Activated CD8-positive, alpha-beta memory T cell treated with anti-CD3 and anti-CD28 coated beads, Interleukin-2, amount 50 U/mL, for 48 hours (primary cell): ENCODE results near the gene DHDH.

Experiments used
- DNase-seq: peaks from one replicate; pipeline ENCODE4 v3.0.0-alpha.2; 2020

The DHDH gene

GRCh38 chr19:48993175-48994034 lies 59.9 kb downstream of the DHDH start, which contains the start of the genes GYS1 and RUVBL2:
GYS1 (minus strand) TSS chr19:48993309; CDS start chr19:48993112, 197 bp downstream.
RUVBL2 (plus strand) TSS chr19:48993887; CDS start chr19:48993912, 25 bp downstream.
- DNase-seq = peak; percentile 99

DNA sequence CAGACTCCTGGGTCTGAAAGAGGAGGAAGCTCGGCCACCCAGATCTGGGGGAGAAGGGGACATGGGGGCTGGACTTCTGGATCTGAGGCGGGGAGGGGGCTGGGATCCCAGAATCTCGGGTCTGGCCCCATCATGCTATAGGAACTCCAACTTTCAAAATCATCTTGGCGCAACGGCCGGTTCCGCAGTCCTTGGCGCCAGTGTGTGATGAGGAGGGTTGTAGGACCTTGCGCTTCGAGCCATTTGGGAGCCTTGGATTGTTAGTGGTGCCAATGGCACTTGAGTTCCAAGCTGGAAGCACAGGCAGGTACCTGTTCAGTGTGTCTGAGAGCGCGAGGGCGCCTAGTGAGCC lies 60.5 kb downstream of the DHDH start:
- no peak for DNase-seq
